ENCODE data around the gene PRKCE. TPM values are rescaled to one million over a fixed set of nuclear protein-coding genes. Genes with fewer than 3 reads are reported as not detected.

PRKCE gene
- total RNA-seq, 1 experiment from 2014 or later: 14.0 TPM

GRCh38 chr2:45860136-45861121 lies 209.0 kb downstream of the PRKCE start:
- H3K36me3 ChIP-seq (ENCODE audit: control insufficient read depth, insufficient read depth, low read length): no peaks in the 10 kb centered on the region
- intact Hi-C loops (cut with micrococcal nuclease; ENCODE audit: unreplicated experiment): no loop called here
- ChIA-PET POLR2A (no interaction called here), CTCF (no interaction called here)
- no TSS peak for BruUV-seq (replicated peaks)
- ATAC-seq (no peak), DNase-seq (ENCODE audit: low read depth, low spot score) (no peak)
- H3K4me3 ChIP-seq (ENCODE audit: low read depth in 2 of 2, low read length in 2 of 2): no peak overlapping the region
- no peaks in the 10 kb centered on the region for H3K9me3 ChIP-seq (ENCODE audit: control insufficient read depth, insufficient read depth, low read depth, low read length)
- no peak overlapping the region for H3K27ac ChIP-seq (ENCODE audit: low read length)
- H3K27me3 ChIP-seq (ENCODE audit: control insufficient read depth, insufficient read depth, low read length): no peaks in the 10 kb centered on the region
- H3K4me1 ChIP-seq (ENCODE audit: control insufficient read depth, insufficient read depth, low read length): peaks cover under 1% of the 10 kb centered on the region; the same call in 1 of the 2 replicates
- TF ChIP-seq, protein P1, sequence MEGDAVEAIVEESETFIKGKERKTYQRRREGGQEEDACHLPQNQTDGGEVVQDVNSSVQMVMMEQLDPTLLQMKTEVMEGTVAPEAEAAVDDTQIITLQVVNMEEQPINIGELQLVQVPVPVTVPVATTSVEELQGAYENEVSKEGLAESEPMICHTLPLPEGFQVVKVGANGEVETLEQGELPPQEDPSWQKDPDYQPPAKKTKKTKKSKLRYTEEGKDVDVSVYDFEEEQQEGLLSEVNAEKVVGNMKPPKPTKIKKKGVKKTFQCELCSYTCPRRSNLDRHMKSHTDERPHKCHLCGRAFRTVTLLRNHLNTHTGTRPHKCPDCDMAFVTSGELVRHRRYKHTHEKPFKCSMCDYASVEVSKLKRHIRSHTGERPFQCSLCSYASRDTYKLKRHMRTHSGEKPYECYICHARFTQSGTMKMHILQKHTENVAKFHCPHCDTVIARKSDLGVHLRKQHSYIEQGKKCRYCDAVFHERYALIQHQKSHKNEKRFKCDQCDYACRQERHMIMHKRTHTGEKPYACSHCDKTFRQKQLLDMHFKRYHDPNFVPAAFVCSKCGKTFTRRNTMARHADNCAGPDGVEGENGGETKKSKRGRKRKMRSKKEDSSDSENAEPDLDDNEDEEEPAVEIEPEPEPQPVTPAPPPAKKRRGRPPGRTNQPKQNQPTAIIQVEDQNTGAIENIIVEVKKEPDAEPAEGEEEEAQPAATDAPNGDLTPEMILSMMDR (IDR thresholded peaks at IDR 0.05): no peak
- TF ChIP-seq, protein P2, sequence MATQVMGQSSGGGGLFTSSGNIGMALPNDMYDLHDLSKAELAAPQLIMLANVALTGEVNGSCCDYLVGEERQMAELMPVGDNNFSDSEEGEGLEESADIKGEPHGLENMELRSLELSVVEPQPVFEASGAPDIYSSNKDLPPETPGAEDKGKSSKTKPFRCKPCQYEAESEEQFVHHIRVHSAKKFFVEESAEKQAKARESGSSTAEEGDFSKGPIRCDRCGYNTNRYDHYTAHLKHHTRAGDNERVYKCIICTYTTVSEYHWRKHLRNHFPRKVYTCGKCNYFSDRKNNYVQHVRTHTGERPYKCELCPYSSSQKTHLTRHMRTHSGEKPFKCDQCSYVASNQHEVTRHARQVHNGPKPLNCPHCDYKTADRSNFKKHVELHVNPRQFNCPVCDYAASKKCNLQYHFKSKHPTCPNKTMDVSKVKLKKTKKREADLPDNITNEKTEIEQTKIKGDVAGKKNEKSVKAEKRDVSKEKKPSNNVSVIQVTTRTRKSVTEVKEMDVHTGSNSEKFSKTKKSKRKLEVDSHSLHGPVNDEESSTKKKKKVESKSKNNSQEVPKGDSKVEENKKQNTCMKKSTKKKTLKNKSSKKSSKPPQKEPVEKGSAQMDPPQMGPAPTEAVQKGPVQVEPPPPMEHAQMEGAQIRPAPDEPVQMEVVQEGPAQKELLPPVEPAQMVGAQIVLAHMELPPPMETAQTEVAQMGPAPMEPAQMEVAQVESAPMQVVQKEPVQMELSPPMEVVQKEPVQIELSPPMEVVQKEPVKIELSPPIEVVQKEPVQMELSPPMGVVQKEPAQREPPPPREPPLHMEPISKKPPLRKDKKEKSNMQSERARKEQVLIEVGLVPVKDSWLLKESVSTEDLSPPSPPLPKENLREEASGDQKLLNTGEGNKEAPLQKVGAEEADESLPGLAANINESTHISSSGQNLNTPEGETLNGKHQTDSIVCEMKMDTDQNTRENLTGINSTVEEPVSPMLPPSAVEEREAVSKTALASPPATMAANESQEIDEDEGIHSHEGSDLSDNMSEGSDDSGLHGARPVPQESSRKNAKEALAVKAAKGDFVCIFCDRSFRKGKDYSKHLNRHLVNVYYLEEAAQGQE (IDR thresholded peaks at IDR 0.05; ENCODE audit: insufficient read depth in 1 of 2, low read depth in 2 of 2, low read length in 1 of 2): no peak
- TF ChIP-seq POLR2AphosphoS5 (IDR thresholded peaks at IDR 0.05; ENCODE audit: low read depth, low read length): no peak
- in situ Hi-C loops (cut with HindIII; ENCODE audit: low pct_unique_long_range_greater_than_20kb, low sequenced_read_pairs): no loop called here

DNA sequence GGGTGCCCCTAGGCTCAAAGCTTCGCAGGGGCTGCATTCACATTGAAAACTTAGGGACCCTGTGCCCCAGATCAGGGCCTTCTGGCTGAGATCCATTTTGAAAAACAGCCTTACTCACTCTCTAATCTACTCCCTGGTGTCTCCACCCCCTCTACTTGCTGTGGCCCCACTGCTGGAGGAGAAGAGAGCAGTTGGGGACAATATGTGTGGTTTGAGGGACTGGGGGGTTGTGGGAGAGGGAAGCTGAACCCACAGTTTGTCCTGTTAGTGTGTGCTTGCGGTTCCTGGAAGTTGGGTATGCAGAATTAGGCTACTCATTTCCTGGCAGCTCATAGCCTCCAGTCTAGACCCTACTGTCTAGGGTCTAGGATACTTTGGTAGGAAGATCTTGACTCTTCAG lies 211.4 kb downstream of the PRKCE start:
- POLR2A ChIA-PET: no interaction called here
- BruUV-seq (replicated peaks): no TSS peak

More for the DNA sequence above, 211.4 kb downstream of the PRKCE start:
- TF ChIP-seq, protein P1 (IDR thresholded peaks at IDR 0.05): no peak
- TF ChIP-seq, protein P2 (IDR thresholded peaks at IDR 0.05; ENCODE audit: insufficient read depth in 1 of 2, low read depth in 2 of 2, low read length in 1 of 2): no peak
- TF ChIP-seq TCF7L2 (IDR thresholded peaks at IDR 0.05; ENCODE audit: low read depth, low read length) (no peak), SIN3A (IDR thresholded peaks at IDR 0.05; ENCODE audit: borderline replicate concordance, insufficient read depth, low read depth, low read length) (no peak), POLR2AphosphoS5 (IDR thresholded peaks at IDR 0.05; ENCODE audit: low read depth, low read length) (no peak)
- Histone ChIP-seq H3K27me3 (ENCODE audit: control insufficient read depth, insufficient read depth, low read length) (no peaks in the 10 kb centered on the region), H3K4me3 (ENCODE audit: low read depth in 2 of 2, low read length in 2 of 2) (no peak overlapping the region), H3K4me1 (ENCODE audit: control insufficient read depth, insufficient read depth, low read length) (no peaks in the 10 kb centered on the region), H3K9me3 (ENCODE audit: control insufficient read depth, insufficient read depth, low read depth, low read length) (no peaks in the 10 kb centered on the region), H3K27ac (ENCODE audit: low read length) (no peak overlapping the region), H3K36me3 (ENCODE audit: control insufficient read depth, insufficient read depth, low read length) (no peaks in the 10 kb centered on the region)
- no peak for ATAC-seq
- in situ Hi-C loops (cut with HindIII; ENCODE audit: low pct_unique_long_range_greater_than_20kb, low sequenced_read_pairs) (no loop called here), intact Hi-C loops (cut with micrococcal nuclease; ENCODE audit: unreplicated experiment) (no loop called here)
- CTCF ChIA-PET: no interaction called here
- DNase-seq (ENCODE audit: low read depth, low spot score): no peak
